Progenitor cell of endocrine pancreas (in vitro differentiated cells): ENCODE results near the gene UBALD2. TPM values are rescaled to one million over a fixed set of nuclear protein-coding genes. Genes with fewer than 3 reads are reported as not detected.
A peak's percentile ranks its signal among the peaks of the same experiment; 100 is the strongest.
"Not testable (repeated sequence)": the region's sequence is repeated elsewhere in the genome, so short reads cannot be mapped to it uniquely, and the experiment has no call there.

Experiments used
- DNase-seq: peaks from one replicate; pipeline ENCODE4 v3.0.0; 2021; ENCODE audit warnings: low spot score; ENCODE audit not compliant: unreplicated experiment
- H3K27ac Mint-ChIP-seq: 2 replicates; pipeline ENCODE4 v1.8.0; 2021; ENCODE audit warnings: mild to moderate bottlenecking, moderate library complexity, mixed read lengths
- H3K27me3 Mint-ChIP-seq: 2 replicates; pipeline ENCODE4 v1.8.0; 2021; ENCODE audit warnings: mixed read lengths
- H3K36me3 Mint-ChIP-seq: 2 replicates; pipeline ENCODE4 v1.8.0; 2022; ENCODE audit warnings: mixed read lengths; ENCODE audit not compliant: insufficient read depth
- H3K4me1 Mint-ChIP-seq: 2 replicates; pipeline ENCODE4 v1.8.0; 2021; ENCODE audit warnings: low read depth, mixed read lengths
- H3K4me3 Mint-ChIP-seq: 2 replicates; pipeline ENCODE4 v1.8.0; 2021; ENCODE audit warnings: low read depth, mild to moderate bottlenecking, moderate library complexity, mixed read lengths
- H3K9me3 Mint-ChIP-seq: 2 replicates; pipeline ENCODE4 v1.8.0; 2021; ENCODE audit warnings: low read depth, mixed read lengths
- total RNA-seq: library from RNA; stranded (reverse); gene quantifications from 2 replicates; pipeline ENCODE4 v1.2.1, GENCODE V29; 2021
- TF ChIP-seq, protein P1 (sequence below): fragments of 200-600 bp; sonication (generic); IDR thresholded peaks from one replicate; pipeline ENCODE4 v1.5.0; 2021; ENCODE audit warnings: antibody characterized with exemption, mild to moderate bottlenecking; ENCODE audit not compliant: unreplicated experiment

Gene UBALD2
- total RNA-seq, 1 donor from 2014 or later, result 36.3 TPM

DNA sequence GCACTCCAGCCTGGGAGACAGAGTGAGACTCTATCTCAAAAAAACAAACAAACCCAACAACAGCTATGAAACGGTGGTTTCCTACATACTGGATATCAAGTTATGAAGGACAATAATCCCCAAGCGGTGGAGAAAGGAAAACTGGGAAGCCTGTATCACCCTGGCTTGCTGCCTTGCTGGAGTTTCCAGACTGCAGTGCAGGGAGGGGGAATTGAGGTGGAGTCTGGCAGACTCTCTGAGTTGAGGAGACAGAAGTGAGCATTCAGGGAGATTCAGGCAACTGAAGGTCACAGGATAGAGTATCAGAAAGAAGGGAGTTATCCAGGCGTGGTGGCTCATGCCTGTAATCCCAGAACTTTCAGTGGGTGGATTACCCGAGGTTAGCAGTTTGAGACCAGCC is 31.0 kb downstream of the UBALD2 start:
- TF ChIP-seq, protein P1, sequence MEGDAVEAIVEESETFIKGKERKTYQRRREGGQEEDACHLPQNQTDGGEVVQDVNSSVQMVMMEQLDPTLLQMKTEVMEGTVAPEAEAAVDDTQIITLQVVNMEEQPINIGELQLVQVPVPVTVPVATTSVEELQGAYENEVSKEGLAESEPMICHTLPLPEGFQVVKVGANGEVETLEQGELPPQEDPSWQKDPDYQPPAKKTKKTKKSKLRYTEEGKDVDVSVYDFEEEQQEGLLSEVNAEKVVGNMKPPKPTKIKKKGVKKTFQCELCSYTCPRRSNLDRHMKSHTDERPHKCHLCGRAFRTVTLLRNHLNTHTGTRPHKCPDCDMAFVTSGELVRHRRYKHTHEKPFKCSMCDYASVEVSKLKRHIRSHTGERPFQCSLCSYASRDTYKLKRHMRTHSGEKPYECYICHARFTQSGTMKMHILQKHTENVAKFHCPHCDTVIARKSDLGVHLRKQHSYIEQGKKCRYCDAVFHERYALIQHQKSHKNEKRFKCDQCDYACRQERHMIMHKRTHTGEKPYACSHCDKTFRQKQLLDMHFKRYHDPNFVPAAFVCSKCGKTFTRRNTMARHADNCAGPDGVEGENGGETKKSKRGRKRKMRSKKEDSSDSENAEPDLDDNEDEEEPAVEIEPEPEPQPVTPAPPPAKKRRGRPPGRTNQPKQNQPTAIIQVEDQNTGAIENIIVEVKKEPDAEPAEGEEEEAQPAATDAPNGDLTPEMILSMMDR, result no peak
- no peak overlapping the region for H3K27ac Mint-ChIP-seq

DNA sequence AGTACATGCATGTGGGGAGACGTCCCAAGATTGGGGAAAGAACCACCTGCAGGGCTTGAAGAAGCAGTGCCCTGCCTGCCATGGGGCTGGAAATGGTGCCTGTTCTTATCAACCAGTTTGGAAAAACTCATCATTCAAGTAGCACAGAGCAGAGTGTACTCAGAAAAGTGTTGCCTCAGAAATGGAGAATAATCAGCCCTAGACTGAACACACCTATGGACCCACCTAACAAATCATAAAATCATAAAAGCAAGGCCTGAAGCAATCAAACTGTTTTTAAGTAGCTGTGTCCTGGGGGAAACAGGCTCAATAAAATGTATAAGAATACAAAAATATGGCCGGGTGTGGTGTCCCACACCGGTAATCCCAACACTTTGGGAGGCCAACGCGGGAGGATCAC is 31.7 kb downstream of the UBALD2 start:
- TF ChIP-seq, protein P1, result no peak
- DNase-seq, result no peak
- no peaks in the 10 kb centered on the region for H3K27me3 Mint-ChIP-seq
- H3K4me3 Mint-ChIP-seq, result no peak overlapping the region
- H3K36me3 Mint-ChIP-seq, result peaks cover 7% of the 10 kb centered on the region
- H3K4me1 Mint-ChIP-seq, result no peaks in the 10 kb centered on the region
- H3K9me3 Mint-ChIP-seq, result no peaks in the 10 kb centered on the region
- peak overlapping the region; percentile 37 for H3K27ac Mint-ChIP-seq

More for the DNA sequence above, 31.0 kb downstream of the UBALD2 start:
- Mint-ChIP-seq H3K4me1 (no peaks in the 10 kb centered on the region), H3K27me3 (no peaks in the 10 kb centered on the region), H3K4me3 (no peak overlapping the region), H3K9me3 (no peaks in the 10 kb centered on the region), H3K36me3 (peaks cover 7% of the 10 kb centered on the region)
- DNase-seq, result no peak

DNA sequence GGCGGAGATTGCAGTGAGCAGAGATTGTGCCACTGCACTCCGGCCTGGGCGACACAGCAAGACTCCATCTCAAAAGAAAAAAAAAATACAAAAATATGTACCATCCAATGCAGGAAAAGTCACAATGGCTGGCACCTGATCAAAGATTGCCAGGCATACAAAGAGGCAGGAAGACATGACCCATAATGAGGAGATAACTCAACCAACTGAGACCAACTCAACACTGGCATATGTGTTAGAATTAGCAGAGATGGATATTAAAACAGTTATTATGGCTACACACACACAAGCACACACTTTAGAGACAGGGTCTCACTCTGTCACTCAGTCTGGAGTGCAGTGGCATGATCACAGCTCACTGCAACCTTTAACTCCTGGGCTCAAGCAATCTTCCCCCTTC is 32.3 kb downstream of the UBALD2 start:
- no peak overlapping the region for H3K27ac Mint-ChIP-seq
- no peaks in the 10 kb centered on the region for H3K4me1 Mint-ChIP-seq
- no peak overlapping the region for H3K4me3 Mint-ChIP-seq
- H3K36me3 Mint-ChIP-seq, result peaks cover 4% of the 10 kb centered on the region
- no peaks in the 10 kb centered on the region for H3K27me3 Mint-ChIP-seq
- TF ChIP-seq, protein P1, result no peak
- no peaks in the 10 kb centered on the region for H3K9me3 Mint-ChIP-seq
- no peak for DNase-seq

DNA sequence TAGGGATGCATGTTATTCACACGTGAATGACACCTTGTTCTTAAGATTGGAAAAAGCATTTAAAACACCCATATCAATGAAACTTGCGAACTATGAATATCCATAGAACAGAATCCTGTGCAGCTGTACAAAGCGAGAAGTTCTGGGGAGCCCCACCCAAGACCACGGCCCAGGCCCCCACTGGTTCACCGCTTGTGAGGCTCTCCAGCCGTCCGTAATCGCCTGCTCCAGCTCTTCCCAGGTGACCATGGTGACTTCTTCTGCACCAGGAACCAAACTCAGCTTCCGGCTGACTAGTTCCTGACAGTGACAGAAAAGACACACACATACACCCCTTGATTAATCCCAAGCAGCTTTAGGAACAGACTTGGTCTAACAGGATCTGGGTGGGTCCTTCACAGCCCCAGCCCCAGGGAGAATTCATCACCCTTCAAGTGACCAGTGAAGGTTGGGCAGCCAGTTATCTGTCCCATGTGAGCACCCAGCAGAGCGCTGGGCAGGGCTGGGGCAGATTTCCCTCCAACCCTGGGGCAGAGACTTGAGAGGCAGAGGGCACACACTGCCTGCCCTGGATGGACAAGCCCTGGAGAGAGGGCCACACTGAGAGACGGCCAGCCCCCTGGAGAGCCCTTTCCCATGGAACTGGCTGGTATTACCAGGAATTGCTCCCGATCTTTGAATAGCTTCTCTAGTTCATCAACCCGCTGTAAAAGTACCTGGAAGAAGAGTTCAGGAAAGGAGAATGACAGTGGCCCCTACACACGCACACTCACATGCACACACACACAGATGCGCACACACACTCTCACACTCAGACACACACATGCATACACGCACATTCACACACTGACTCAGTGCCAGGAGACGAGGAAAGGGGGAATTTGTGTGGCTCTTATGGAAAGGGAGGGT is 39.3 kb downstream of the UBALD2 start:
- Mint-ChIP-seq H3K27ac (no peak overlapping the region), H3K9me3 (no peaks in the 10 kb centered on the region), H3K4me3 (no peak overlapping the region), H3K27me3 (no peaks in the 10 kb centered on the region), H3K36me3 (peaks cover 10% of the 10 kb centered on the region), H3K4me1 (no peaks in the 10 kb centered on the region)
- TF ChIP-seq, protein P1, result no peak
- DNase-seq, result no peak

DNA sequence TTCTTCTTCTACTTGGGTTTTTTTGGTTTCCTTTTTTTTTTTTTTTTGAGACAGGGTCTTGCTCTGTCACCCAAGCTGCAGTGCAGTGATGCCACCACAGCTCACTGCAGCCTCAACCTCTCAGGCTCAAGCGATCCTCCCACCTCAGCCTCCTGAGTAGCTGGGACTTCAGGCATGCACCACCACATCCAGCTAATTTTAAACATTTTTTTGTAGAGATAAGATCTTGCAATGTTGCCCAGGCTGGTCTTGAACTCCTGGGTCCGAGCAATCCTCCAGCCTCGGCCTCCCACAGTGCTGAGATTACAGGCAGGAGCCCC is 39.9 kb downstream of the UBALD2 start:
- not testable (repeated sequence) for H3K4me1 Mint-ChIP-seq, H3K27ac Mint-ChIP-seq, H3K9me3 Mint-ChIP-seq, DNase-seq, H3K27me3 Mint-ChIP-seq, H3K4me3 Mint-ChIP-seq
- peaks cover 12% of the 10 kb centered on the region for H3K36me3 Mint-ChIP-seq
